Activated T-cell treated with anti-CD3 and anti-CD28 coated beads, Interleukin-2, amount 50 U/mL, for 48 hours (primary cell): ENCODE data around the gene SLC13A4.
"Not testable (repeated sequence)": the region's sequence is repeated elsewhere in the genome, so short reads cannot be mapped to it uniquely, and the experiment has no call there.

Experiments
- DNase-seq, 2 experiments: peaks; one replicate each; pipeline ENCODE4 v3.0.0-alpha.2; 2020

SLC13A4 gene

GRCh38 chr7:135661311-135662122, 66.5 kb downstream of the SLC13A4 start:
- no peak for DNase-seq

GRCh38 chr7:135659159-135659846, 68.7 kb downstream of the SLC13A4 start:
- no peak for DNase-seq

GRCh38 chr7:135658564-135658963, 69.4 kb downstream of the SLC13A4 start:
- no peak for DNase-seq

DNA sequence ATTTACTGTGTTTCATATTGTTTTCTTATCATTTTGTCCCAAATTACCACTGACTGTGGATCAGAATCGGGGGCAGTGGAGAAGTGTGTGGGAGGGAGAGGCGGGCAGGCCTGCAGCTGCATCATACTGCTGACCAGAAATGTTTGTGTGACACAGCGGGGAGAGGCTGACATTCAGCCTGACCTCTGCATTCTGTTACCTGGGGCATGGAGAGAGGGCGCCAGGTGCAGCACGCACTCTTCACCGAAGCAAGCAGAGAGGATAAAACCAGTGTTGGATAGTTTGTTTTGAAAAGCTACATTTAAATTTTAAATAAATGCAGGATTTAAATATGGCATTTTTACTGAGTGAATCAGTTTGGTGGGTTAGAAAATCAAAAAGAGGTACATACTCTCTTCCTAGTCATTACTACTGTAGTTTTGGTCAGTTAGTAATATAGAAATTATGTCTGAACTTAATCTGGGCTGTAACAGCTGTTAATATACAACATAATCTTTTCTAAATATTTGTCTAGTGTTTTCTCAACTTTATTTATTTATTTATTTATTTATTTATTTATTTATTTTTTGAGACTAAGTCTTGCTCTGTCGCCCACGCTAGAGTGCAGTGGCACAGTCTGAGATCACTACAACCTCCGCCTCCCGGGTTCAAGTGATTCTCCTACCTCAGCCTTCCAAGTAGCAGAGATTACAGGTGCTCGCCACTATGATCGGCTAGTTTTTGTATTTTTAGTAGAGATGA, 74.5 kb downstream of the SLC13A4 start:
- DNase-seq: no peak

GRCh38 chr7:135650831-135651573, 77.0 kb downstream of the SLC13A4 start:
- no peak for DNase-seq

DNA sequence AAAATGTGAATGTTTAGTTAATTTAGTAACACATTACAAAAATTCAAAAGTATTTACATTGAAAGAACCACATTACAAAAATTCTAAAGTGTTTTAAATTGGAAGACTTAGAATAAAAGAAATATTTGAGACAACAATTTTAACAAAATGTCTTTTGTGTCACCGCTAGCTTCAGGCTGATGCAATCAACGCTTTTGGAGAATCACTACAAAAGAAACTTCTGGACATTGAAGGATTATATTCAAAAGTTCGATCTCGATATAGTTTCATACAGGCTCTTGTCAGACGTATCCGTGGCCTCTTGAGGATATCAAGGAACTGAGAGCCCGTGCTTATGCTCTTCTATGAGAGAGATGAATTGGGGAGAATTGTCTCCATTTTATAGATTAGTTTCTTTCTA, 79.8 kb downstream of the SLC13A4 start:
- DNase-seq: no peak

- no peak for DNase-seq
Observed at GRCh38 chr7:135647755-135648154, 80.2 kb downstream of the SLC13A4 start.

- DNase-seq: no peak
Observed at GRCh38 chr7:135645296-135645904, 82.6 kb downstream of the SLC13A4 start.

DNA sequence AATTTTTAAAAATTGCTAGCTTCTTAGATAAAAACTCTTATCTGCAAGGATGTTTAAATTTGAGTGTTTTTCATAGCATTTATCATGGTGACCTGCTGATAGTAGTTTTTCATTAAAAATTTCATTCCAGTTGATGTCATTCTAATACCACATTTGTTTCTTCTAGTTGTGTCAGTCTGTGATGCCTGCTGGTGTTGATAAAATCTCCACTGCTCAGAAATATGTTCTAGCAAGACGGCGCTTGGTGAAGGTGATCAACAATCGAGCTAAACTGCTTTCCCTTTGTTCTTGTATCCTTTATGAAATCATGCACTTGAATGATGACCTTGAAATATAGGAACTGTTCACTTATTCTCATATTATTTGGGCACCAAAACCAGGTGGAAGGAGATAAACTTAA, 83.3 kb downstream of the SLC13A4 start:
- no peak for DNase-seq

DNA sequence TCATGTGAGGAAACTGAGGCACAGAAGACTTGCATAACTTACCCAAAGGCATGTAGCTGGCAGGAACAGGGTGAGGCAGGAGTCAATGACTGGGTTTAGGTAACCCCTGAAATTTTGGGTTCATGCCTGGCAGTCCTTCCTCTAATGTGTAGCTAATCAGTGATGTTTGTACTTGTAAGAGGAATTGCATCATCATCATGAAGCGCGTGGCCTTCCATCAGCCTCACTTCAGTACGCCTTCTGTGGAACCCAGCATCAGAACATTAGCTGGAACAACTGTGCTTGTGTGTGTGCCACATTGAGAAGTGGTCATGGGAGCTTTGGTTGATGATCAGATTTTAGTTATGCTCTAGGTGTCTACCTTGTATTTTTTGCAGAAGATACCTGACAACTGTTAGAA, 83.8 kb downstream of the SLC13A4 start:
- no peak for DNase-seq

GRCh38 chr7:135639690-135640089, 88.3 kb downstream of the SLC13A4 start:
- not testable (repeated sequence) for DNase-seq

GRCh38 chr7:135634191-135634878, 93.7 kb downstream of the SLC13A4 start:
- no peak for DNase-seq
